ENCODE results near the gene ATP1B4. TPM values are rescaled to one million over a fixed set of nuclear protein-coding genes. Genes with fewer than 3 reads are reported as not detected.

ATP1B4 gene
- total and polyA plus RNA-seq, 10 of the 15 experiments (the other 5 are each of a cell fraction or from before 2014, with no cell fraction given) = not detected

- no peak for TF ChIP-seq POU2F2 (IDR thresholded peaks at IDR 0.05; ENCODE audit: borderline replicate concordance, low read depth, low read length)
- TF ChIP-seq SKIL (IDR thresholded peaks at IDR 0.05; ENCODE audit: low read depth, poor library complexity, severe bottlenecking) = no peak
- TF ChIP-seq TARDBP (IDR thresholded peaks at IDR 0.05; ENCODE audit: borderline replicate concordance) = no peak
These were observed 18.2 kb downstream of the ATP1B4 start (continued) for GRCh38 chrX:120379937-120380681.

GRCh38 chrX:120380699-120381098 lies 18.8 kb downstream of the ATP1B4 start:
- FAIRE-seq = no peak
- no peak for DNase-seq (ENCODE audit: low read depth, low spot score)
- ChIA-PET POLR2A (no interaction called here), RAD21 (ENCODE audit: unreplicated experiment) (no interaction called here), CTCF (interaction anchor here (0.7 to 2.4 kb wide), 8 partner anchors 10 to 284 kb away, joined by 3 to 7 read pairs (median 4); no protein-coding TSS in a partner anchor), SMC1A (ENCODE audit: uncharacterized antibody, unreplicated experiment) (interaction anchor here (1.0 to 1.5 kb wide), 4 partner anchors 47 to 105 kb away, joined by 3 to 5 read pairs (median 4); no protein-coding TSS in a partner anchor)
- Histone ChIP-seq H2AFZ (ENCODE audit: control insufficient read depth, low read depth, low read length) (no peak overlapping the region), H3K36me3 (ENCODE audit: control insufficient read depth in 2 of 2, insufficient read depth in 2 of 2, low read length in 1 of 2) (no peaks in the 10 kb centered on the region), H3K4me2 (ENCODE audit: control insufficient read depth, insufficient read depth) (no peak overlapping the region), H3K27me3 (replicated peaks in 1 of 2; ENCODE audit: control insufficient read depth in 2 of 2, insufficient read depth in 2 of 2, low read length in 1 of 2) (no peaks in the 10 kb centered on the region; a peak in 1 of 4 replicates), H3K9ac (ENCODE audit: control insufficient read depth, insufficient read depth, low read length) (no peak overlapping the region), H3K79me2 (ENCODE audit: control insufficient read depth, insufficient read depth, low read length) (no peaks in the 10 kb centered on the region), H3K4me3 (no peak overlapping the region), H3K9me3 (replicated peaks; ENCODE audit: control insufficient read depth, insufficient read depth, low read length) (no peaks in the 10 kb centered on the region), H3K4me1 (ENCODE audit: control insufficient read depth, insufficient read depth, low read length) (no peaks in the 10 kb centered on the region), H4K20me1 (ENCODE audit: control insufficient read depth, insufficient read depth) (no peaks in the 10 kb centered on the region), H3K27ac (ENCODE audit: control insufficient read depth, insufficient read depth) (no peak overlapping the region)
- in situ Hi-C loops (cut with MboI) = no loop called here
- no TSS peak for BruUV-seq (replicated peaks)
- peak; percentile 38 to 49 (median 46); a peak in 5 of 6 replicates for TF ChIP-seq CTCF (IDR thresholded peaks at IDR 0.05 in 2 of 3, conservative IDR thresholded peaks at IDR 0.05 in 1 of 3; ENCODE audit: control insufficient read depth in 2 of 3, extremely low read depth in 1 of 3, insufficient read depth in 1 of 3, low read depth in 3 of 3, low read length in 3 of 3)
- peak; percentile 55 for TF ChIP-seq SMC3 (IDR thresholded peaks at IDR 0.05; ENCODE audit: borderline replicate concordance, low read length)
- 0 out of 2 replicates have a peak, but pooled peaks have one; percentile 8 for TF ChIP-seq ATF3 (IDR thresholded peaks at IDR 0.05; ENCODE audit: borderline replicate concordance, extremely low read depth, low read depth, low read length)
- TF ChIP-seq RAD21 (IDR thresholded peaks at IDR 0.05; ENCODE audit: insufficient read depth, low read depth, low read length) = peak; percentile 63
- TF ChIP-seq RAD51 (IDR thresholded peaks at IDR 0.05) = 0 out of 2 replicates have a peak, but pooled peaks have one; percentile 28
- no peak for TF ChIP-seq CBX5 (IDR thresholded peaks at IDR 0.05; ENCODE audit: low read depth)
- TF ChIP-seq ZNF687 (IDR thresholded peaks at IDR 0.05) = no peak
- intact Hi-C loops (cut with micrococcal nuclease; ENCODE audit: unreplicated experiment) = loop anchor here (2.0 kb wide), 1 partner anchor 94 kb away; no protein-coding TSS in a partner anchor
- peak; percentile 86 for ATAC-seq
- 0% methylated on average over 3 of the region's 3 CpGs for WGBS (ENCODE audit: insufficient coverage, insufficient replicate concordance, low lambda C conversion rate, missing lambda C conversion rate)
